HG02938 (cell line): ENCODE data around the gene DUSP15.
"Not testable (repeated sequence)": the region's sequence is repeated elsewhere in the genome, so short reads cannot be mapped to it uniquely, and the experiment has no call there.

ENCODE experiments used
- ATAC-seq: cut with Tn5 transposase; IDR thresholded peaks from one replicate; pipeline ENCODE4 v1.9.1; 2021; ENCODE audit warnings: mild to moderate bottlenecking, moderate library complexity; ENCODE audit not compliant: unreplicated experiment

DUSP15 gene

GRCh38 chr20:31869942-31870725 lies at the start of gene DUSP15, which contains the start of gene TTLL9:
TSS of gene DUSP15 (minus strand) at chr20:31870527. CDS start at chr20:31870337, 190 bp downstream.
TSS of gene TTLL9 (plus strand) at chr20:31870634. CDS start at chr20:31871127, 493 bp downstream.
- ATAC-seq, result no peak

- ATAC-seq, result no peak
Observed at GRCh38 chr20:31919410-31920155, 49.3 kb upstream of the DUSP15 start.

GRCh38 chr20:31918466-31919105 lies 48.3 kb upstream of the DUSP15 start:
- no peak for ATAC-seq

- not testable (repeated sequence) for ATAC-seq
Observed at GRCh38 chr20:31917962-31918412, 47.7 kb upstream of the DUSP15 start.

- ATAC-seq, result no peak
Observed at GRCh38 chr20:31916708-31917107, 46.4 kb upstream of the DUSP15 start.

GRCh38 chr20:31915491-31916280 lies 45.4 kb upstream of the DUSP15 start:
- no peak for ATAC-seq

- no peak for ATAC-seq
Observed at GRCh38 chr20:31914170-31914569, 43.8 kb upstream of the DUSP15 start.

GRCh38 chr20:31913431-31914157 lies 43.3 kb upstream of the DUSP15 start:
- no peak for ATAC-seq

- no peak for ATAC-seq
Observed at GRCh38 chr20:31910071-31910803, 39.9 kb upstream of the DUSP15 start.

- no peak for ATAC-seq
Observed at GRCh38 chr20:31909253-31910070, 39.1 kb upstream of the DUSP15 start.

GRCh38 chr20:31908424-31908823 lies 38.1 kb upstream of the DUSP15 start:
- ATAC-seq, result no peak

- no peak for ATAC-seq
Observed at GRCh38 chr20:31908016-31908415, 37.7 kb upstream of the DUSP15 start.

GRCh38 chr20:31907046-31907445 lies 36.7 kb upstream of the DUSP15 start:
- no peak for ATAC-seq

GRCh38 chr20:31906001-31906400 lies 35.7 kb upstream of the DUSP15 start:
- ATAC-seq, result no peak

GRCh38 chr20:31903627-31904386 lies 33.5 kb upstream of the DUSP15 start:
- no peak for ATAC-seq

- no peak for ATAC-seq
Observed at GRCh38 chr20:31901615-31902014, 31.3 kb upstream of the DUSP15 start.

GRCh38 chr20:31897541-31897940 lies 27.2 kb upstream of the DUSP15 start:
- ATAC-seq, result no peak

- ATAC-seq, result no peak
Observed at GRCh38 chr20:31896049-31896448, 25.7 kb upstream of the DUSP15 start.
